GM19025 (cell line): ENCODE measurements around the gene RLBP1.
"Not testable (repeated sequence)": the region's sequence is repeated elsewhere in the genome, so short reads cannot be mapped to it uniquely, and the experiment has no call there.

Experiments
- ATAC-seq: cut with Tn5 transposase; IDR thresholded peaks from one replicate; pipeline ENCODE4 v1.9.1; 2021; ENCODE audit warnings: mild to moderate bottlenecking, low read depth, moderate library complexity; ENCODE audit not compliant: unreplicated experiment

RLBP1 gene

DNA sequence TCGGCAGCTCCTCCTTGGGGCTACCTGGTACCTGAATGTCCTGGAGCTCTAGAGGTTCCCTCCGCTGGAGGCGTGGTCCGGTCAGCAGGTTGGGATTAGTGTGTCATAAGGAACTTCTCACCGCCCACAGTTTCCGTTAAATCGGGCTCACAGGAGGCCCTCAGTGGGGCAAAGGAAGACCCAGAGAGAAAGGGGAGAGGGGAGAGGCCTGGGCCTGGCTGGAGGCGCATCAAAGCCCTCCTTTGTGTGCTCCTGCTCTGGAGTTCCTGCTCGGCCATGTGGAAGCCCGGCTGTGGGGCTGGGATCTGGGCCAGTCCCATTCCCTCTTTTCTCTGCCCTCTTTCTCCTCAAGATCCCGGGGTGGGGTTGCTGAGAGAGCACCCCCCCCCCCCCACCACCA is at the start of gene RLBP1:
Gene RLBP1, minus strand, starts transcription at position 37 of the 400 bp plus-strand sequence. CDS start 2,604 bp downstream, outside the sequence.
- ATAC-seq: no peak

DNA sequence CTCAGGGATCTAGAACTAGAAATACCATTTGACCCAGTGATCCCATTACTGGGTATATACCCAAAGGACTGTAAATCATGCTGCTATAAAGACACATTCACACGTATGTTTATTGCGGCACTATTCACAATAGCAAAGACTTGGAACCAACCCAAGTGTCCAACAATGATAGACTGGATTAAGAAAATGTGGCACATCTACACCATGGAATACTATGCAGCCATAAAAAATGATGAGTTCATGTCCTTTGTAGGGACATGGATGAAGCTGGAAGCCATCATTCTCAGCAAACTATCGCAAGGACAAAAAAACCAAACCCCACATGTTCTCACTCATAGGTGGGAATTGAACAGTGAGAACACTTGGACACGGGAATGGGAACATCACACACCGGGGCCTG is 28.8 kb upstream of the RLBP1 start:
- not testable (repeated sequence) for ATAC-seq

DNA sequence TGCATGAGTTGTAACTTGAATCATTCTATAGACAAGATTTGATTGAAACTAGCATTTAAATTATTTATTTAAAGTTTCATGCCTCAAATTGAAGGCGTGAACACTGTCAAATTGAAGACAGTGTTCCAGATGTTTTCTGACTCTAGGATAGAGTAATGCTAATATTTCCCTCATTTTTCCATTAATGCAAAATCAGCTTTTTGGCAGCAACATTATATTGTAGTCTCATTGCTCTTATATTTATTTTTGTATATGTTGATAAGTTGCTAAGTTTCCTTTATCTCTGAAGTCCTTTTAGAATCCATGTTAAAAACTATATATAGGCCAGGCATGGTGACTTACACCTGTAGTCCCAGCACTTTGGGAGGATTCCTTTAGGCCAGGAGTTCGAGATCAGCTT is 27.2 kb upstream of the RLBP1 start:
- ATAC-seq: no peak

DNA sequence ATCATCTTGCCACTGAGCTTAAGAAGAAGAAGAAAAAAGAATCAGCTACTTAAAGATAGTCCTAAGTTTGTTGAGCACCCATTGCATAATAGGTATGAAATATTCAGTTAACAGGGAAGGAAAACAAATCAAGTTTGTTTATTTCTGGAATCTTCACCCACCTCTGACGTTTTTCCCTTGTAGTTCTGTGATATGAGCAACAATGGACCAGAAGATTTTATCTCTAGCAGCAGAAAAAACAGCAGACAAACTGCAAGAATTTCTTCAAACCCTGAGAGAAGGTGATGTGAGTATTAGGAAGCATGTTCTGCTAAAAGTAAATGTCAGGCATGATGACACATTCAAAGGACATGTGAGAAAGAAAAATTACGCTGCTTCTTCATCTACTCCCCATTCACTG is 26.1 kb upstream of the RLBP1 start:
- ATAC-seq: no peak

DNA sequence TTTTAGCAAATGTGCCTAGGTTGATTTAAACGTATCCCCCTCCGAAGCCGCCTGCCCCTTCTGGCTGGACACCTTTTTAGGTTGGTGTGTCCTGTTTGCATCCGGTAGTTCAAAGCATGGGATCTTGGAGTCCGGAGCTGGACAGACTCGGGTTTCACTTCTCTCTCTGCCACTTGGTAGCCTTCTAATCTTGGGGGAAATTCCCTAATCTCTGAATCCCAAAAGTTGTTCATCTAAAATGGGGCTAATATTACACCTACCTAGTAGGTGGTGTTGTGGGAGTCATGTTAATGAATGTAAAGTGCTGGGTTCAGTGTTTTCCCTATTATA is 23.2 kb upstream of the RLBP1 start:
- ATAC-seq: no peak

DNA sequence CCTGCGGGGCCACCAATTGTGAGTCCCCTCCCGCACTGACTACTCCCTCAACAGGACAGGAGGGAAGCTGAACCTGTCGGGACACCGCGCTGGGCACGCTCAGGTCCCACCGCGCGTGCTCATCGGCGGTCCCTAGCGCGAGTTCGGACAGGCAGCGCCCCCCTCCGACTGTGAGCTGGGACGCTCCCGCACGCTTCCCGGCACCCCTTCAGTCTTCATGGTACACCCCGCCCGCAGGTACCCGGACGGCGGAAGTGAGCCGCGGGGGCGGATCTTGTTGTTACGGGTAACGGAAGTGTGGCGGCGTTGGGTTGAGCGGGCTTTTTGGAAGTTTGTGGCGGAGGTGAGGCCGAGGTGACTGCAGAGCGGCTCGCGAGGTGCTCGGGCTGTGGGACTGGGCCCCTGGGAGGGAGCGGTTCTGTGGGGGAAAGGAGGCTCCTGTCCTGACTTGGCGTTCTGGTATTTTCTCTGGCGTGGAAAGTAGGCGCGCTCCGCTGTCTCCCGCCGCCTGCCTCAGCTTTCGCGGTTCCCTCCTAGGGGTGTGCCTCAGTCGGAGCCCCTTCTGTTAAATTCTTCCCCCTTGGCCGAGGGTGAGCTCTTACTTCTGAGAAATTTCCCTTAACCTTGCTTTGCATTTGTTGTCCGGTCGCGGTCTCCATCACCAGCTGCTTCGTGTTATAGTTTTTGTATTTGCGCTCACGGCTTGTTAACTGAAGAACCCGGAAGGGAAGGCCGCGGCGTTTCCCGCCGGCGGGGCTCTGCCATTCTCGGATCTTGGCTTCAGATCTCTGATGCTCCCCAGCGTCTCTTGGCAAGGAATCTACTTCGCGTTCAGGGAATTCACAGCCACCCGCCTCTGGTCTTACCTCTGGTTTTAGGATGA is 22.6 kb upstream of the RLBP1 start, which contains the start of gene FANCI:
Gene FANCI, plus strand, starts transcription at position 289 of the 883 bp plus-strand sequence. CDS start 3,669 bp downstream, outside the sequence.
- peak; percentile 97 for ATAC-seq

DNA sequence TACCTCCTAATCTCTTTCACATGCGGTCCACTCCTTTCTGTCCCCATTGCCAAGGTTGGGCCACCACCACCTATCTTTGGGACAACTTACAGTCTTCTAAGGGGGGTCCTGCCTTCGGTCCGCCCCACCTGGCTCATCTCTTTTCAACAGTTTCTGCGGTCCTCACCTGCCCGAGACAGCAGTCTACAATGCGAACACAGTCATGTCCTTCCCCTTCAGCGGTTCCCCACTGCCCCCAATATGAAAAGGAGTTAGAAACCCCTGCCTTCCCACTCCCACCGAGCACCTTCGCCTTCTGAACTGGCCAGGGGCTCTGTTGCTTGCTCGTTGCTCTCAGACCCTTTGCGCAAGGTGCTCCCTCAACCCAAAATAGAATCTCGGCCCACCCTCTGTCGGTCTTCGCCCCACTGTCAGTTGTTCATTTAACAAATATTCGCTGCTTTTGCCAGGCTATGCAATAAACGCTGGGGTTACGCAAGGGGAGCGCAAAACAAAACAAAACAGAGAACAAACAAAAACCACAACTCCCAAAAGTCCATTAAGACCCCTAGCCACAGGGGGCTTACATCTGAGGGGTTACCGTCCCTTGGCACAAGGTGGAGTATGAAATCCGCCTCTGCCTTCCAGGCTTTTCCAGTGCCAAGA is 21.8 kb upstream of the RLBP1 start:
- no peak for ATAC-seq

DNA sequence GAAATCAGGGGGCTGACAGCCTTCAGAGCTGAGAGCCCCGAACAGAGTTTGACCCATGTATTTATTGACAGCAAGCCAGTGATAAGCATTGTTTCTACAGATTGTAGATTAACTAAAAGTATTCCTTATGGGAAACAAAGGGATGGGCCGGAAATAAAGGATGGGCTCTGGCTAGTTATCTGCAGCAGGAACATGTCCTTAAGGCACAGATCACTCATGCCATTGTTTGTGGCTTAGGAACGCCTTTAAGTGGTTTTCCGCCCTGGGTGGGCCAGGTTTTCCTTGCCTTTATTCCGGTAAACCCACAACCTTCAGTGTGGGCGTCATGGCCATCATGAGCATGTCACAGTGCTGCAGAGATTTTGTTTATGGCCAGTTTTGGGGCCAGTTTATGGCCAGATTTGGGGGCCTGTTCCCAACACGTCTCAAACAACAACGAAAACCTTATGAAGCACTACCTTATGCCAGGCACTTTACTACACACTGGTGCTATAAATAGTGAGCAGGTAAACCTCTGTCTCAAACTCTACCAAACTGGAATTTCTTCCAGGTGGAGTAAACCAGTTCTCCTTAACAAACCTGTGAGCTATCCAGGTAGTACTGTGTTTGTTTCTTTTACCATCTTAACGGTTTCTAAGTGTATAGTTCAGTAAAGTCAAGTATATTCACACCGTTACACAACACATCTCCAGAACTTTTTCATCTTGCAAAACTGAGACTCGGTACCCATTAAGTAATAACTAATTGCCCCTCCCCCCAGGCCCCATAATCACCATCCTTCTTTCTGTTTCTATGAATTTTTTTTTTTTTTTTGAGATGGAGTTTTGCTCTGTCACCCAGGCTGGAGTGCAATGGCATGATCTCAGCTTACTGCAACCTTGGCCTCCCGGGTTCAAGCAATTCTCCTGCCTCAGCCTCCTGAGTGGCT is 18.8 kb upstream of the RLBP1 start:
- ATAC-seq: not testable (repeated sequence)

DNA sequence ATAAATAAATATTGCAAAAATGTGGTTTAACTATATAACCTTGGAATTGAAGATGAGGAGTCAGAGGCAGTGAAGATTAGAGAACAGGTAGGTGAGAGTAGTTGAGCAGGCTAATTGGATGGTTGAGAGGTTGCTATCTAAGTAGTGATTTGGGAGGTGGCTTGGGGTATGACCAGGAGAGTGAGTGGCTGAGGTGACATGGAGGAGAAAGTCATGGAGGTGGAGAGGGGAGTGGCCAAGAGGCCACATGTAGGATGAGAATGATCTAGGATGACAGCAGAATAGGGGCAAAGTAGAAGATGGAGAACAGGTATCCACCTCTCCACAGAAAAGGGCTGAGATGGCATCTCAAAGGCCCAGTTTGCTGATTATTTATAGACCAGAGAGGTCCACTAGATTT is 10.5 kb upstream of the RLBP1 start:
- ATAC-seq: no peak

DNA sequence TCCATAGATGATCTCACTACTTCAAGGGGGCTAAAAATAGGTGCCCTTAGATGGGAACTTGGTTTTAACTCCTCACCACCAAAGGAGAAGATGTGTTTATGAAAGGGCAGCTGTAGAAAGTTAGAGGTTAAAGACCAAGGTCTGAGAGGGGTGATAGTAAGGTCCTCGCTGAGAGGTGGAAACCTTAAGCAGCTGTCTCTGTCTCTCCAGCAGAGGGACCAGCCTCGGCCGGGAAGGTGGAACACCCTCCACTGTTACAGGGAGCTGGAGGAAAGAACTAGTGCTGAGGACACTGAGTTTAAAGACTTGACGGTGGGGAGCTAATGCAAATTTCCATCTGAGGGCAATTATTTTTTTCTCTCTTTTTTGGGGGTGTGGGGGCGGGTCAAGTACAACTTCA is 8.9 kb upstream of the RLBP1 start:
- no peak for ATAC-seq

DNA sequence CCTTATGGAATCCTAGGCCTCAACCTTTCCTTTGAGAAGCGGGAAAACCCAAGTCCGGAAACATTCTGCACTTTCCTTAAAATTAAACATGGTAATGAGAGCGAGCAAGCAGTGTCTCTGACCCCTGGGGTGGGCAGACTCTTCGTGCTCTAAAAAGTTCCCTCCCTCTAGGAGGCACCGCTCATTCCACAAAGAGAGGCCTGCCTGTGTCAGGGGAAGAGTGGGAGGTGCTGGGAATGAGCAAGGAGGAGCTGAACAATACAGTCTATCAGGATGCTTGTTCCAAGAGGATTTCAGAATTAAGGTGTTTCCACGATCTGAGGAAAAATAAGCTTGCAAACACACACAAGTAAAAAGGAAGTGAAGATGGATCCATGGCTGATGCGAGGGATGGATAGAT is 6.0 kb upstream of the RLBP1 start:
- no peak for ATAC-seq

DNA sequence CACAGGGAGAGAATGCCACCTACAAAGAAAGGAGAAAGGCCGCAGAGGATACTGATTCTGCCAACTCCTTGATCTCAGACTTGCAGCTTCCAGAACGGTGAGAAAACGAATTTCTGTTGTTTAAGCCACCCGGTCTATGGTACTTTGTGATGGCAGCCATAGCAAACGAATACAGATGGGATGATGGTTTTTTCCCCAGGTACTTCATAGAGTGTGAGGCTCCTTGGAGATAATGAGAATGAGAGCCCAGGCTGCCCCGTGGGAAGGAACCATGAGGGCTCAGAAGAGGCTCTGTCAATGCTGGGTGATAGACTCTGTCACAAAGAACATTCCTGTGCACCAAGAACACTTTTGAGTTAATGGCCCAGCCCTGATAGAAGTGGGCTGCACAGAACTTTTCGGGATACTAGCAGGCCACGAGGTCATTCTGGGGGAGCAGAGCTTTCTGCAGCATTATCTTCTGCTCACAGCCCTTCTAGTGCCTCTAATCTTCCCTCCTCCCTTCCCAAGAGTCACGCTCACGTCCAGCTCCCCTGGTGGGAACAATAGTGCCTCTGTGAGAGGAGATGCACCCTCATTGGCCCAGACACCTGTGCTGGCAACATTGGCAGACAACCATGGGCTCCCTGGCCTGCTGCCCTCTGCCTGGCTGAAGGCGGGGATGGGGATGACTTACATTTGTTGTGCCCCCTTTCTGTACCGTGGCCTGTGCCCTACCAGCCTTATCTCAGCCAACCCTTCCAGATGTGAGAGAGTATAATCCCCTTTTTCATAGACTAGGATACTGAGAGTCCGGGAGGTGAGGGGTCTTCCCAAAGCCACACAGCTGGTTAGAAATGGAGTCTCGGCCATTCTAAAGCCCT is 5.2 kb upstream of the RLBP1 start:
- ATAC-seq: no peak

DNA sequence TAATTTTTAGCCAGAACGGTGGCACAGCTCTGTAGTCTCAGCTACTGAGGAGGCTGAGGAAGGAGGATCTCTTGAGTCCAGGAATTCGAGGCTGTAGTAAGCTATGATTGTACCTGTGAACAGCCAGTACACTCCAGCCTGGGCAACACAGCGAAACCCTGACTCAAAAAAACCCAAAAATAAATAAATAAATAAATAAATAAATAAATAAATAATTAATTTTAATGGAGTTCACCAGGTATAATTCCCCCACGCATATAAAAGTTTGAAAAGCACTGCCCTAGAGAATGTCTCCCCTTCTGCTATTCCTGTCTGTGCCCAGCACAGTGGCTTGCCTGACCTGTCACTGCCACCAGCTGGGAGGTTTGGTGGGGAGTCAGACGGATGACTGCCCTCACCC is 4.2 kb upstream of the RLBP1 start:
- ATAC-seq: no peak

DNA sequence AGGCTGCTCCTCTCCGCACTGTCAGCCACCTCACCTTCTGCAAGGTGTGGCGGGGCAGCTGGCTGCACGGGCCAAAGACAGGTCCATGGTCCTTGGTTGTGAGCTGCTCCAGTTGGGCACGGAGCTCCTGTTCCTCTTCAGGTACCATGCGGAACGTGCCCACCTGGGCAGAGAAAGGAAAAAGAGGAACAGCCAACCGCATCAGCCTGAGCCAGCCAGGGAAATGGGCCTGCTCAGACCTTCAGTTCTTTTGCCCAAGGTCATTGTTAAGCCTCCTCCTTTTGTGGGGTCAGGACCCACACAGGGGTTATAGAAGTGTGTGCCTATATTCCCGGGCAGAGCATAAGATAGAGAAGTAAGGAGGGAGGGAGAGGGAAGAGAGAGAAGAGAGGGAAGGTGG is 2.8 kb downstream of the RLBP1 start:
- ATAC-seq: no peak

DNA sequence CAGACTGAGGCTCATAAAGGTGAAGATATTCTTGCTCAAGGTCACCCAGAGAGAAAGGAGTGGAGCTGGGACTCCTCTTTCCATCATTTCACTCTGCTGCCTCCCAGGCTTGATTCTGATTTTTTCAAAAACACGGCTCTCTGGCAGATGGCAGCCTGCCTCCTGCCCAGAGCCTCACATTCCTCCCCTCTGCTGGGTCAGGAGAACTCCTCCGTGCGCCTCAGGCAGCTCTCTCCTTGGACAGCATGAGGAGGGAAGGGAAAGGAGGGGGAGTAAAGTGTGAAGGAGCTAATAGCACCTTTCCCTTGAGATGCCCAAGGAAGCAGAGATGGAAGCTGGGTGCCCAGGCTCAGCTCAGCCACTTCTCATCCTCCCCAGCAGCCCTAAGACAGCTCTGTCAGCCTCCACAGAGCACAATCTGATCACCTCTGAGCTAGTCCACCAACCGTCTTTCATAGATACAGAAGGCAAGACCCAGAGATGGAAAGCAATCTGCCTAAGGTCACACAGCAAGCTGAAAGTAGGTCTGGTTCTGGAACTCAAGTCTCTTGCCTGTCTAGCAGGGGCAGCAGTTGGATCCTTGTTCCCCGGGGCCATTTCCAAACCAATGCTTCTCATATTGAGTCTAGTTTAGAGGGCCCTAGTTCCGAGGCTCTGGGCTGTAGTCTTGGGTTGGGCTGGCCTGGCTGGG is 3.5 kb downstream of the RLBP1 start:
- no peak for ATAC-seq

DNA sequence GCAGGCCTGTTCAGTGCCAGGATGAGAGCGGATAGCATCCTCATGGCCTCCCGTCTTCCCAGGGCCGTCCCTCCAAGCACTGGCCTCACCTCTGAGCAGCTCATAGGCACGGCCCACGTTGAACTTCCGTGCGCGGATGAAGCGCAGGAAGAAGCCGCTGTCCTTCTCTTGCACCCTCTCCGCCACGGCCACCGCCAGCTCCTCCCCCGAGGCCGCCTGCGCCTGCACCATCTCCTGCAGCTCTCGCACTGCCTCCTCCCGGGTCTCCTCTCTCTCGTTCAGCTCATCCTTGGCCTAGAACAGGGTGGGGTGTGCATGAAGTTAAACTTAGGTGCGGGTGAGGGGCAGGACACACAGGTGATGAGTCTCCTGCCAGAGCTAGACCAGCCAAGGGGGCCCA is 4.3 kb downstream of the RLBP1 start:
- no peak for ATAC-seq

DNA sequence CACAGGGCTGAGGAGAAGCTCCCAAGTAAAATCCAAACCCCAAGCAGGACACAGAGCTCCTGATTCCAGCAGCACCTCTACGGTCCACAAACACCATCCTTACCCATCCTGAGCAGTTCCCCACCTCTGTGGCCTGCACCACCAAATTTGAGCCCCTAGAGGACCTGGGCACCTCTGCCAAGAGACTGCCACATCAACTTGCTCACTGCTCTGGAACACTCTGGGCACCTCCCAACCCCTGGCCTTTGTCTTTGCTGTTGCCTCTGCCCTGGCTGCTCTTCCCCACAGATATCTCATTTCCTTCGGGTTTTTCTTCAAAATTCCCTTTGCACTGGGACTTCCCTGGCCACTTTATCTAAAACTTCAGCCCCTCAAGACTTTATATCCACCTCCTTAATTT is 5.8 kb downstream of the RLBP1 start:
- ATAC-seq: no peak

DNA sequence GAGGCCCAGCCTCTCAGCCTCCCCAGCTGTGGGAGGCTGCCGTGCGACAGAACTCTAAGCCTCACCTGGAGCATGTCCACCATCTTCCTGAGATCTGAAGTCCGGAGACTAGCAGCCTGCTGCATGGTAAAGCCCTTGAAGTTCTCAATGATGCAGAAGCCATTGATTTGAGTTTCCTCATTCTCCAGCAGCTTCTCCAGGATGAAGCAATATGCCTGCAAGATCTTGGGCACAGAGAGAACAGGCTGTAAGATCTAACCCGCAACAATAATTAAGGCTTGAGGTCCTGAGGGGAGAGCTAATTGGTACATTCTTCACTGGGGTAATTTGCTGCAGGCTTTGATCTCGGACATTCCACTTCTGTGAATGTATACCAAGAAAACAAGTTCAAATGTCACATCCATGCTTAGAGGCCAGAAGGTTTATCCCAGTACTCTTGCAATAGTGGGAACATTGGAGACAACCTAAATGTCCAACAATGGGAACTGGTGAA is 9.7 kb downstream of the RLBP1 start:
- no peak for ATAC-seq

DNA sequence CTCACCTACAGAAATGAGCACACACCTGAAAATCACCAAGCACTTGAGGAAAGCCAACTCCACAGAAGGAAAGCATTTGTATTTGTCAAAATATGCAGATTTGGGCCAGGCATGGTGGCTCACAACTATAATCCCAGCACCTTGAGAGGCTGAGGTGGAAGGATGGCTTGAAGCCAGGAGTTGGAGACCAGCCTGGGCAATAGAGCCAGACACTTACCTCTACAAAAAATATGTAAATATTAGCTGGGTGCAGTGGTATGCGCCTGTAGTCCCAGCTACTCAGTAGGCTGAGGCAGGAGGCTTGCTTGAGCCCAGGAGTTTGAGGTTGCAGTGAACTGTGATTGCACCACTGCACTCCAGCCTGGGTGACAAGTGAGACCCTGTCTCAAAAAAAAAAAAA is 12.3 kb downstream of the RLBP1 start:
- no peak for ATAC-seq
